T-cell (primary cell): ENCODE measurements around the gene APOB. TPM values are rescaled to one million over a fixed set of nuclear protein-coding genes. Genes with fewer than 3 reads are reported as not detected.
"Not testable (repeated sequence)": the region's sequence is repeated elsewhere in the genome, so short reads cannot be mapped to it uniquely, and the experiment has no call there.

ENCODE experiments used
- ATAC-seq, 4 experiments: fragments of 200-7000 bp in 3 of 4; fragments of 150-1000 bp in 1 of 4; cut with Tn5 transposase; replicated peaks in 1 of 4; 1 replicate in 3 of 4; 2 replicates in 1 of 4; pipeline ENCODE4 v1.10.0; 2021; ENCODE audit warnings: moderate library complexity in 3 of 4, mild to moderate bottlenecking in 2 of 4, moderate number of reproducible peaks in 1 of 4
- CTCF ChIA-PET, 2 donors: fragments of 300-600 bp; sonication (Branson Sonifier 250); formaldehyde crosslinking; loops; one replicate each; lab custom pipeline; 2022; ENCODE audit warnings: antibody characterized with exemption in 2 of 2; lab: Charles Lee
- POLR2A ChIA-PET, 2 donors: fragments of 300-600 bp; sonication (Branson Sonifier 250); formaldehyde crosslinking; loops; one replicate each; lab custom pipeline; 2022; ENCODE audit warnings: antibody characterized with exemption in 2 of 2; lab: Charles Lee
- DNase-seq, 35 experiments: peaks; one replicate each; pipeline versions ENCODE4 v3.0.0 to v3.0.0-alpha.2; 2013 to 2023
- H3K27ac ChIP-seq: one replicate; pipeline ENCODE4 v1.5.1; 2013; ENCODE audit warnings: low read length
- H3K27me3 ChIP-seq, 2 experiments: replicated peaks in 1 of 2; 1 replicate in 1 of 2; 2 replicates in 1 of 2; pipeline versions ENCODE4 v1.6.1 to v1.7.0; 2013; ENCODE audit warnings: low read length in 1 of 2, mixed read lengths in 1 of 2; ENCODE audit not compliant: control insufficient read depth in 2 of 2, insufficient read depth in 2 of 2; ENCODE audit errors: extremely low read depth in 1 of 2
- H3K36me3 ChIP-seq, 2 donors: 1 replicate in 1 of 2; 2 replicates in 1 of 2; pipeline versions ENCODE4 v1.6.1 to v1.7.0; 2013; ENCODE audit warnings: low read length in 1 of 2; ENCODE audit not compliant: control insufficient read depth in 2 of 2, insufficient read depth in 1 of 2; ENCODE audit errors: extremely low read depth in 1 of 2
- H3K4me1 ChIP-seq, 2 experiments: 1 replicate in 1 of 2; 2 replicates in 1 of 2; pipeline versions ENCODE4 v1.6.1 to v1.7.0; 2013; ENCODE audit warnings: low read length in 2 of 2, mixed read lengths in 1 of 2; ENCODE audit not compliant: insufficient read depth in 2 of 2, control insufficient read depth in 1 of 2; ENCODE audit errors: extremely low read depth in 1 of 2
- H3K4me3 ChIP-seq, 2 donors: 1 replicate in 1 of 2; 2 replicates in 1 of 2; pipeline versions ENCODE4 v1.5.1 to v1.7.0; 2013; ENCODE audit warnings: mild to moderate bottlenecking in 2 of 2, low read length in 1 of 2, moderate library complexity in 1 of 2; ENCODE audit not compliant: control insufficient read depth in 1 of 2; ENCODE audit errors: extremely low read depth in 1 of 2
- H3K9me3 ChIP-seq: 2 replicates; pipeline ENCODE4 v1.7.0; 2013
- H3K27ac Mint-ChIP-seq, 2 donors: one replicate each; pipeline ENCODE4 v1.8.0; 2020 to 2021; ENCODE audit warnings: mild to moderate bottlenecking in 2 of 2, mixed read lengths in 2 of 2
- H3K27me3 Mint-ChIP-seq, 2 donors: one replicate each; pipeline ENCODE4 v1.8.0; 2021 to 2022; ENCODE audit warnings: mixed read lengths in 2 of 2
- H3K36me3 Mint-ChIP-seq: one replicate; pipeline ENCODE4 v1.8.0; 2021; ENCODE audit warnings: mixed read lengths
- H3K4me1 Mint-ChIP-seq, 3 donors: one replicate each; pipeline ENCODE4 v1.8.0; 2020 to 2022; ENCODE audit warnings: mixed read lengths in 3 of 3, mild to moderate bottlenecking in 1 of 3
- H3K4me3 Mint-ChIP-seq, 3 donors: one replicate each; pipeline ENCODE4 v1.8.0; 2020 to 2022; ENCODE audit warnings: mild to moderate bottlenecking in 3 of 3, mixed read lengths in 3 of 3, moderate library complexity in 3 of 3
- H3K9me3 Mint-ChIP-seq, 3 donors: one replicate each; pipeline ENCODE4 v1.8.0; 2020 to 2022; ENCODE audit warnings: mixed read lengths in 3 of 3
- WGBS: methylation state at CpG from one replicate; pipeline ENCODE4 v1.1.5; 2013; ENCODE audit warnings: missing lambda C conversion rate; ENCODE audit not compliant: insufficient coverage; 5-methylcytosine and 5-hydroxymethylcytosine counted together
- total RNA-seq, 35 experiments: library from RNA in 6 of 35; stranded (reverse) in 6 of 35; fragments of 120-200 nt in 1 of 35; gene quantifications; one replicate each; pipeline versions ENCODE4 v1.2.1 to v1.2.4 and lab custom pipeline; 2013 to 2026

The APOB gene
- total RNA-seq, 5 donors from 2014 or later (not counting 1 experiment from before 2014, with no cell fraction given), result 1.2 to 2.0 (median 1.9) TPM; not detected in 2

DNA sequence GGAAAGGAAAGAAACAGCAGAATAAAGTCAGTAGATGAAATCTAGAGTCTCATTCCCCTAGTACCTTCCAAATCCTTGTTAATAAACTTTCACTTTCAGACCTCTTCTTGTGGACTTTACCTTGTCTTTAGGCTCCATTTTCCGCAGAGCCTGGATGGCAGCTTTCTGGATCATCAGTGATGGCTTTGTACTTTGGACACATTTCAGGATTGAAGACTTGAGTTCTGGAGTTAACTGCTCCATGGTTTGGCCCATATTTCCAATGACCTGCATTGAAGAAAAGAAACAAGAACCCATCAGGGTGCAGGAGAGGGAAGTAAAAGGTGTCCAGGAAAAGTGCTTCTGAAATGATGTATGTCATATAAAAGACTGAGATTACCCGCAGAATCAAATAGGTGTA is 14.4 kb downstream of the APOB start:
- Mint-ChIP-seq H3K27ac (no peak overlapping the region), H3K9me3 (no peaks in the 10 kb centered on the region), H3K4me3 (no peak overlapping the region), H3K27me3 (peaks cover 11 to 19% of the 10 kb centered on the region in 2 donors), H3K4me1 (no peaks in the 10 kb centered on the region), H3K36me3 (no peaks in the 10 kb centered on the region)
- ChIA-PET POLR2A (no interaction called here), CTCF (no interaction called here)
- Histone ChIP-seq H3K9me3 (no peaks in the 10 kb centered on the region), H3K27ac (no peak overlapping the region), H3K27me3 (peaks cover 0 to 2% of the 10 kb centered on the region in 2 experiments), H3K36me3 (no peaks in the 10 kb centered on the region), H3K4me1 (no peaks in the 10 kb centered on the region), H3K4me3 (no peak overlapping the region)
- 100% methylated on average over 1 of the region's 2 CpGs for WGBS
- DNase-seq, result no peak
- ATAC-seq, result no peak

DNA sequence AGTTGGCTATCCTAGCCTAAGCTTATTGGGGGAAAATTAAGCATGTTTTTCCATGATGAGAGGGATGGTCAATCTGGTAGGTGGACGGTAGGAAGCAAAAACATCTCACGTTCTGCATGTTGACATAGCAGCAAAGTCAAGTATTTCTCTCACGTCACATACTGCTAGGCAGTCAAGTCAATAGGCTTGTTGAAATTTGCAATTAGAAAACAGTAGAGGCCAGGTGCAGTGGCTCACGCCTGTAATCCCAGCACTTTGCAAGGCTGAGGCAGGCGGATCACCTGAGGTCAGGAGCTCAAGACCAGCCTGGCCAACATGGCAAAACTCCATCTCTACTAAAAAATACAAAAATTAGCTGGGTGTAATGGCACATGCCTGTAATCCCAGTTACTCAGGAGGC is 14.9 kb downstream of the APOB start:
- H3K36me3 Mint-ChIP-seq, H3K27ac Mint-ChIP-seq, H3K27me3 ChIP-seq, H3K4me1 Mint-ChIP-seq, POLR2A ChIA-PET, H3K36me3 ChIP-seq, DNase-seq, ATAC-seq, H3K4me3 Mint-ChIP-seq, H3K9me3 Mint-ChIP-seq, H3K4me3 ChIP-seq, H3K9me3 ChIP-seq, H3K27ac ChIP-seq, H3K4me1 ChIP-seq: not testable (repeated sequence)
- CTCF ChIA-PET, result interaction anchor here in 1 of 2 donors (0.9 kb wide), 1 partner anchor 19 kb away, joined by 3 read pairs; no protein-coding TSS in a partner anchor
- WGBS, result 86% methylated on average over 5 of the region's 5 CpGs
- peaks cover 11 to 19% of the 10 kb centered on the region in 2 donors for H3K27me3 Mint-ChIP-seq

DNA sequence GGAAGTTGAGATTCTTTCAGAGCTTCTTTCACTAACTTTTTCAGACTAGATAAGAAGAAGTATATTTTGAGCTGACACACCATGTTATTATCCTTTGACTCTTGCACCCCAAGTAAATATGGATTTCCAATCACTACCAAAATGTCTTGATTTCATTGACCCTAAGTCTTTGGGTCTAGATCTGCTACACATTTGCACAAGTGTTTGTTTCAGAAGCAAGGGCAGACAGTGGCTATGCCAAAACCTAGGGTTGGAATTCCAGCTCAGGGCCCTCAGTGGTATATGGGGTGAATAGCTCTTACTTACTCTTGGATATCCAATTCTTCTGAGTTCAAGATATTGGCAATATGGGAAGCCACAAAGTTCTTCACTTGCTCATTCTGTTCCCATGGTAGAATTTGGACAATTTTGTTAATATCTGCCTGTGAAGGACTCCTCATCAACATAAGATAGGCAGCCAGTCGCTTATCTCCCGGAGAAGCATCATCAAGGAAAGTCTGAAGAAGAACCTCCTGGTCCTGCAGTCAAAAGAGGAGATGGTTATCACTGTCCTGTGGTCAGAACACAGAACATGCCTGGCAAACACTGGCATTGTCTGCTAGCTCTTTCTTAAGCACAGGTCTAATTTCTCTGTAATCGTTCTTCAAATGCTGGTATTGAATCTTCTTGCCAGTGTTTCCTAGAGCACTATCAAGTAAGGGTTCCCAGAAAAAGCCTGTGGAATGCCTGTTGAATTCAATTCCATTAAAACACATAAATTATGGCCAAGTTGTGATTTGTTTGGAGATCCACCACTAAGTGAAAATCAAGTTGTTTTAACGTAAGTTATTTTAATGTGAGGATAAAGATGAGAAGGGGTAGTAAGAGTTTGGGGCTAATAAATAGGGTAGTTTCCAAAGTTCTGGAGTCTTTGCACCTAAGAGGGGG is 15.6 kb downstream of the APOB start:
- DNase-seq (no peak), ATAC-seq (no peak)
- H3K27me3 ChIP-seq, result peaks cover 0 to 2% of the 10 kb centered on the region in 2 experiments
- H3K27me3 Mint-ChIP-seq, result peaks cover 11 to 19% of the 10 kb centered on the region in 2 donors
- H3K36me3 Mint-ChIP-seq, result no peaks in the 10 kb centered on the region
- no peak overlapping the region for H3K4me3 Mint-ChIP-seq
- no peaks in the 10 kb centered on the region for H3K36me3 ChIP-seq
- H3K9me3 Mint-ChIP-seq, result no peaks in the 10 kb centered on the region
- H3K27ac ChIP-seq, result no peak overlapping the region
- H3K4me3 ChIP-seq, result no peak overlapping the region
- CTCF ChIA-PET, result interaction anchor here in 1 of 2 donors (0.9 kb wide), 1 partner anchor 20 kb away, joined by 3 read pairs; no protein-coding TSS in a partner anchor
- no peaks in the 10 kb centered on the region for H3K4me1 ChIP-seq
- H3K9me3 ChIP-seq, result no peaks in the 10 kb centered on the region
- WGBS, result 72% methylated on average over 3 of the region's 4 CpGs
- H3K4me1 Mint-ChIP-seq, result no peaks in the 10 kb centered on the region
- POLR2A ChIA-PET, result no interaction called here
- H3K27ac Mint-ChIP-seq, result no peak overlapping the region

DNA sequence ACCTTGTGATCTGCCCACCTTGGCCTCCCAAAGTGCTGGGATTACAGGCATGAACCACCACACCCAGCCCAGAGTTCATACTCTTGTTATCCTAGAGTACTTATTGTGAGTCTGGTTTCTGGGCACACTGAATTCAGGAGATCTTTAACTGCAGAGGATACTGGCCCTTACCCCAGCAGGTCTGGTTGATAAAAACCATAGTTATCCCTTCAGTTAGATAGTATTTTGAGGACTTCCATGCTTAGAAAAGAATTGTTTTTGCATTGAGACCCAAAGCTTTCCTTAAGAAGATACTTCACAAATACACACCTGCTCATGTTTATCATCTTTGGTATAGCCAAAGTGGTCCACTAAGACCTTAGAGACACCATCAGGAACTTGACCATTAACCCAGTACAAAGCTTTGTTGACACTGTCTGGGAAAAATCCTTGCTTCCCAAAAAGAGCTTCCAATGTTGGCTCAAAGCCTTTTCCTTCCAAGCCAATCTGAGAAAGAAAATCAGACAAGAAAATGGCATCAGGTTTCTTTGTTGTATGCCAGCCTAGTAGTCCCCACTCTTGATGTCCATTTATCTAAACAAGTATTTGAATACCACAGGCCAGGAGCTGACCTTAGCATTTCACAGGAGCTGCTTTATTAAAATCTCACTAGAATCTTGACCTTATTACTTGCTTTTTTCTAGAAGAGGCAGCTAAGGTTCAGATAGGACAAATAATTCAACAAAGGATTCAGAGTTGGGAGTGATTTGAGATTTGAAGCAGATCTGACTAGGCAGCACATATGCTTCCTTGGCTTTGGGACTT is 17.2 kb downstream of the APOB start:
- Histone ChIP-seq H3K27me3 (peaks cover 0 to 6% of the 10 kb centered on the region in 2 experiments), H3K4me1 (no peaks in the 10 kb centered on the region), H3K27ac (no peak overlapping the region), H3K36me3 (no peaks in the 10 kb centered on the region), H3K9me3 (no peaks in the 10 kb centered on the region), H3K4me3 (no peak overlapping the region)
- CTCF ChIA-PET, result no interaction called here
- POLR2A ChIA-PET, result no interaction called here
- no peak overlapping the region for H3K4me3 Mint-ChIP-seq
- ATAC-seq, result no peak
- H3K9me3 Mint-ChIP-seq, result no peaks in the 10 kb centered on the region
- no peaks in the 10 kb centered on the region for H3K36me3 Mint-ChIP-seq
- no peak for DNase-seq
- H3K4me1 Mint-ChIP-seq, result no peaks in the 10 kb centered on the region
- peaks cover 11 to 21% of the 10 kb centered on the region in 2 donors for H3K27me3 Mint-ChIP-seq
- no peak overlapping the region for H3K27ac Mint-ChIP-seq

DNA sequence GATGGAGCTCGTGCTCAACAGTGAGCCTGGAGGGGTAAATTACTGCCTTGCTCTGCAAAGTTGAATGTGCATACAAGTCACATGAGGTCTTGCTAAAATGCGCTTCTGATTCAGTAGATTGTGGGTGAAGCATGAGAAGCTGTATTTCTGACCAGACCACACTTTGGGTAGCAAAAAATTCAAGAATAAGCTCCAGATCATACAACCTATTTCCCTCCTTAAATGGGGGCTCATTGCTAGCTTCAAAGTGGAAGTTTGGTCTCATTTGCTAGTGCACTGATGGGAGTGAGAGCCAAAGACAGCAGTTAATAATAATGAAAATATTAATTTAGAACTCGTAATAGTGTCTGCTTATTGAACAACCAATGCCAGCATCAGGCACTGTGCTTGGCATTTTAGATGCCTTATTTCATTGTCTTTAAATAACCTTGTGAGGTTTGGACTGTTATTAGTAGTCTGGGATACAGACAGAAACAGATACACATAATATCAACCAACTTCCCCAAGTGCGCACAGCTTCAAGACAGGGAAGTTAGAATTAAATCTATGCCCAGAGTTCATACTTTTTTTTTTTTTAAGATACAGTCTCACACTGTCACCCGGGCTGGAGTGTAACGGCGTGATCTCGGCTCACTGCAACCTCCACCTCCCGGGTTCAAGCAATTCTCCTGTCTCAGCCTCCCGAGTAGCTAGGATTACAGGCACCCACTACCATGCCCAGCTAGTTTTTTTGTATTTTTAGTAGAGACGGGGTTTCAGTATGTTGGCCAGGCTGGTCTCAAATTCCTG is 18.0 kb downstream of the APOB start:
- peaks cover 11 to 21% of the 10 kb centered on the region in 2 donors for H3K27me3 Mint-ChIP-seq
- ATAC-seq, result no peak
- no peak overlapping the region for H3K4me3 ChIP-seq
- H3K9me3 ChIP-seq, result no peaks in the 10 kb centered on the region
- ChIA-PET POLR2A (no interaction called here), CTCF (no interaction called here)
- no peak overlapping the region for H3K27ac ChIP-seq
- H3K36me3 ChIP-seq, result no peaks in the 10 kb centered on the region
- no peaks in the 10 kb centered on the region for H3K4me1 Mint-ChIP-seq
- no peak for DNase-seq
- no peaks in the 10 kb centered on the region for H3K4me1 ChIP-seq
- no peak overlapping the region for H3K27ac Mint-ChIP-seq
- 71% methylated on average over 1 of the region's 11 CpGs for WGBS
- H3K4me3 Mint-ChIP-seq, result no peak overlapping the region
- no peaks in the 10 kb centered on the region for H3K9me3 Mint-ChIP-seq
- peaks cover 0 to 6% of the 10 kb centered on the region in 2 experiments for H3K27me3 ChIP-seq
- H3K36me3 Mint-ChIP-seq, result no peaks in the 10 kb centered on the region
